ENCODE measurements around the gene NDST4.

NDST4 gene

GRCh38 chr4:114900934-114901333 lies 212.5 kb downstream of the NDST4 start:
- WGBS = 96% methylated on average over 3 of the region's 4 CpGs

GRCh38 chr4:114890773-114891172 lies 222.6 kb downstream of the NDST4 start:
- H3K9ac ChIP-seq (ENCODE audit: low read depth, low read length) = no peak overlapping the region
- H3K36me3 ChIP-seq (ENCODE audit: insufficient read depth, low read length) = no peaks in the 10 kb centered on the region
- no peak overlapping the region for H3K4me3 ChIP-seq (ENCODE audit: low read length)
- H3K27ac ChIP-seq (ENCODE audit: low read depth, low read length) = no peak overlapping the region
- no peaks in the 10 kb centered on the region for H3K4me1 ChIP-seq (ENCODE audit: insufficient read depth, low read length)
- WGBS = 64% methylated on average over 1 of the region's 1 CpG
- H3K27me3 ChIP-seq (ENCODE audit: insufficient read depth, low read length) = no peaks in the 10 kb centered on the region
- H3K9me3 ChIP-seq (ENCODE audit: insufficient read depth, low read depth, low read length) = no peaks in the 10 kb centered on the region

More at GRCh38 chr4:114900934-114901333, 212.5 kb downstream of the NDST4 start:
- Histone ChIP-seq H3K27me3 (ENCODE audit: insufficient read depth, low read length) (no peaks in the 10 kb centered on the region), H3K27ac (ENCODE audit: low read depth, low read length) (no peak overlapping the region), H3K4me3 (ENCODE audit: low read length) (no peak overlapping the region), H3K36me3 (ENCODE audit: insufficient read depth, low read length) (no peaks in the 10 kb centered on the region), H3K9me3 (ENCODE audit: insufficient read depth, low read depth, low read length) (no peaks in the 10 kb centered on the region), H3K9ac (ENCODE audit: low read depth, low read length) (no peak overlapping the region), H3K4me1 (ENCODE audit: insufficient read depth, low read length) (no peaks in the 10 kb centered on the region)

- Histone ChIP-seq H3K36me3 (ENCODE audit: insufficient read depth, low read length) (no peaks in the 10 kb centered on the region), H3K9me3 (ENCODE audit: insufficient read depth, low read depth, low read length) (no peaks in the 10 kb centered on the region), H3K4me1 (ENCODE audit: insufficient read depth, low read length) (no peaks in the 10 kb centered on the region), H3K27me3 (ENCODE audit: insufficient read depth, low read length) (no peaks in the 10 kb centered on the region), H3K27ac (ENCODE audit: low read depth, low read length) (no peak overlapping the region), H3K9ac (ENCODE audit: low read depth, low read length) (no peak overlapping the region), H3K4me3 (ENCODE audit: low read length) (no peak overlapping the region)
- WGBS = 87% methylated on average over 2 of the region's 2 CpGs
Observed at GRCh38 chr4:114886761-114887160, 226.7 kb downstream of the NDST4 start.

GRCh38 chr4:114883641-114884040 lies 229.8 kb downstream of the NDST4 start:
- no peaks in the 10 kb centered on the region for H3K9me3 ChIP-seq (ENCODE audit: insufficient read depth, low read depth, low read length)
- H3K27ac ChIP-seq (ENCODE audit: low read depth, low read length) = no peak overlapping the region
- no peaks in the 10 kb centered on the region for H3K27me3 ChIP-seq (ENCODE audit: insufficient read depth, low read length)
- no peaks in the 10 kb centered on the region for H3K4me1 ChIP-seq (ENCODE audit: insufficient read depth, low read length)
- no peaks in the 10 kb centered on the region for H3K36me3 ChIP-seq (ENCODE audit: insufficient read depth, low read length)
- WGBS = 94% methylated on average over 5 of the region's 5 CpGs
- H3K9ac ChIP-seq (ENCODE audit: low read depth, low read length) = no peak overlapping the region
- H3K4me3 ChIP-seq (ENCODE audit: low read length) = no peak overlapping the region

GRCh38 chr4:114879916-114880669 lies 233.3 kb downstream of the NDST4 start:
- Histone ChIP-seq H3K4me3 (ENCODE audit: low read length) (no peak overlapping the region), H3K4me1 (ENCODE audit: insufficient read depth, low read length) (no peaks in the 10 kb centered on the region), H3K9ac (ENCODE audit: low read depth, low read length) (no peak overlapping the region), H3K27ac (ENCODE audit: low read depth, low read length) (no peak overlapping the region), H3K27me3 (ENCODE audit: insufficient read depth, low read length) (no peaks in the 10 kb centered on the region), H3K9me3 (ENCODE audit: insufficient read depth, low read depth, low read length) (no peaks in the 10 kb centered on the region), H3K36me3 (ENCODE audit: insufficient read depth, low read length) (no peaks in the 10 kb centered on the region)
- 89% methylated on average over 3 of the region's 3 CpGs for WGBS

GRCh38 chr4:114875630-114876029 lies 237.8 kb downstream of the NDST4 start:
- H3K9ac ChIP-seq (ENCODE audit: low read depth, low read length) = no peak overlapping the region
- no peaks in the 10 kb centered on the region for H3K4me1 ChIP-seq (ENCODE audit: insufficient read depth, low read length)
- no peak overlapping the region for H3K27ac ChIP-seq (ENCODE audit: low read depth, low read length)
- no peaks in the 10 kb centered on the region for H3K9me3 ChIP-seq (ENCODE audit: insufficient read depth, low read depth, low read length)
- H3K4me3 ChIP-seq (ENCODE audit: low read length) = no peak overlapping the region
- no peaks in the 10 kb centered on the region for H3K36me3 ChIP-seq (ENCODE audit: insufficient read depth, low read length)
- H3K27me3 ChIP-seq (ENCODE audit: insufficient read depth, low read length) = no peaks in the 10 kb centered on the region

GRCh38 chr4:114874321-114874720 lies 239.1 kb downstream of the NDST4 start:
- Histone ChIP-seq H3K27ac (ENCODE audit: low read depth, low read length) (no peak overlapping the region), H3K9ac (ENCODE audit: low read depth, low read length) (no peak overlapping the region), H3K9me3 (ENCODE audit: insufficient read depth, low read depth, low read length) (no peaks in the 10 kb centered on the region), H3K4me1 (ENCODE audit: insufficient read depth, low read length) (no peaks in the 10 kb centered on the region), H3K36me3 (ENCODE audit: insufficient read depth, low read length) (no peaks in the 10 kb centered on the region), H3K27me3 (ENCODE audit: insufficient read depth, low read length) (no peaks in the 10 kb centered on the region), H3K4me3 (ENCODE audit: low read length) (no peak overlapping the region)
- 100% methylated on average over 1 of the region's 1 CpG for WGBS

GRCh38 chr4:114870987-114871386 lies 242.4 kb downstream of the NDST4 start:
- Histone ChIP-seq H3K4me3 (ENCODE audit: low read length) (no peak overlapping the region), H3K4me1 (ENCODE audit: insufficient read depth, low read length) (no peaks in the 10 kb centered on the region), H3K9ac (ENCODE audit: low read depth, low read length) (no peak overlapping the region), H3K9me3 (ENCODE audit: insufficient read depth, low read depth, low read length) (no peaks in the 10 kb centered on the region), H3K36me3 (ENCODE audit: insufficient read depth, low read length) (no peaks in the 10 kb centered on the region), H3K27ac (ENCODE audit: low read depth, low read length) (no peak overlapping the region), H3K27me3 (ENCODE audit: insufficient read depth, low read length) (no peaks in the 10 kb centered on the region)
- 90% methylated on average over 1 of the region's 1 CpG for WGBS

- H3K36me3 ChIP-seq (ENCODE audit: insufficient read depth, low read length) = no peaks in the 10 kb centered on the region
Observed at GRCh38 chr4:114866901-114867670, 246.3 kb downstream of the NDST4 start.

GRCh38 chr4:114864060-114864459 lies 249.4 kb downstream of the NDST4 start:
- Histone ChIP-seq H3K4me1 (ENCODE audit: insufficient read depth, low read length) (no peaks in the 10 kb centered on the region), H3K27me3 (ENCODE audit: insufficient read depth, low read length) (no peaks in the 10 kb centered on the region), H3K27ac (ENCODE audit: low read depth, low read length) (no peak overlapping the region), H3K9me3 (ENCODE audit: insufficient read depth, low read depth, low read length) (no peaks in the 10 kb centered on the region), H3K4me3 (ENCODE audit: low read length) (no peak overlapping the region), H3K9ac (ENCODE audit: low read depth, low read length) (no peak overlapping the region), H3K36me3 (ENCODE audit: insufficient read depth, low read length) (no peaks in the 10 kb centered on the region)
- WGBS = 96% methylated on average over 2 of the region's 2 CpGs

More at GRCh38 chr4:114866901-114867670, 246.3 kb downstream of the NDST4 start:
- no peaks in the 10 kb centered on the region for H3K27me3 ChIP-seq (ENCODE audit: insufficient read depth, low read length)
- 57% methylated on average over 1 of the region's 2 CpGs for WGBS
- H3K9ac ChIP-seq (ENCODE audit: low read depth, low read length) = no peak overlapping the region
- no peaks in the 10 kb centered on the region for H3K4me1 ChIP-seq (ENCODE audit: insufficient read depth, low read length)
- no peak overlapping the region for H3K27ac ChIP-seq (ENCODE audit: low read depth, low read length)
- H3K4me3 ChIP-seq (ENCODE audit: low read length) = no peak overlapping the region
- H3K9me3 ChIP-seq (ENCODE audit: insufficient read depth, low read depth, low read length) = no peaks in the 10 kb centered on the region

GRCh38 chr4:114860786-114861185 lies 252.6 kb downstream of the NDST4 start:
- Histone ChIP-seq H3K27ac (ENCODE audit: low read depth, low read length) (no peak overlapping the region), H3K36me3 (ENCODE audit: insufficient read depth, low read length) (no peaks in the 10 kb centered on the region), H3K9ac (ENCODE audit: low read depth, low read length) (no peak overlapping the region), H3K4me1 (ENCODE audit: insufficient read depth, low read length) (no peaks in the 10 kb centered on the region), H3K4me3 (ENCODE audit: low read length) (no peak overlapping the region), H3K9me3 (ENCODE audit: insufficient read depth, low read depth, low read length) (no peaks in the 10 kb centered on the region), H3K27me3 (ENCODE audit: insufficient read depth, low read length) (no peaks in the 10 kb centered on the region)
- WGBS = 85% methylated on average over 1 of the region's 1 CpG

Measured in HUES64 (cell line).